Osteoblast (primary cell): ENCODE data around the gene BCAT1. TPM values are rescaled to one million over a fixed set of nuclear protein-coding genes. Genes with fewer than 3 reads are reported as not detected.

Experiments
- DNase-seq: peaks from one replicate; pipeline ENCODE4 v3.0.0; 2011; ENCODE audit warnings: low spot score, mixed read lengths; ENCODE audit not compliant: insufficient read length; ENCODE audit errors: missing footprints
- H2AFZ ChIP-seq: 2 replicates; pipeline ENCODE4 v1.6.0; 2011; ENCODE audit warnings: mild to moderate bottlenecking, low read length
- H3K27ac ChIP-seq: 2 replicates; pipeline ENCODE4 v1.5.1; 2011; ENCODE audit warnings: mild to moderate bottlenecking, low read depth, low read length, moderate library complexity
- H3K27me3 ChIP-seq: 2 replicates; pipeline ENCODE4 v1.6.0; 2012; ENCODE audit warnings: mild to moderate bottlenecking, control low read depth, inconsistent platforms, low read length, moderate library complexity; ENCODE audit not compliant: insufficient read depth
- H3K36me3 ChIP-seq: 2 replicates; pipeline ENCODE4 v1.5.1; 2011; ENCODE audit warnings: mild to moderate bottlenecking, low read length, control low read depth, moderate library complexity; ENCODE audit not compliant: insufficient read depth
- H3K4me1 ChIP-seq: 2 replicates; pipeline ENCODE4 v1.5.1; 2011; ENCODE audit warnings: mild to moderate bottlenecking, low read length, control low read depth, moderate library complexity; ENCODE audit not compliant: insufficient read depth
- H3K4me2 ChIP-seq: 2 replicates; pipeline ENCODE4 v1.6.0; 2011; ENCODE audit warnings: mild to moderate bottlenecking, low read length; ENCODE audit not compliant: insufficient read depth
- H3K4me3 ChIP-seq: fragments of 200-600 bp; sonication (generic); 3 replicates; pipeline ENCODE4 v1.5.1; 2012; ENCODE audit warnings: mild to moderate bottlenecking, low read length, inconsistent platforms; ENCODE audit not compliant: insufficient read depth
- H3K79me2 ChIP-seq: 2 replicates; pipeline ENCODE4 v1.6.0; 2012; ENCODE audit warnings: mild to moderate bottlenecking, low read length, control low read depth, inconsistent platforms; ENCODE audit not compliant: insufficient read depth
- H3K9me3 ChIP-seq: 2 replicates; pipeline ENCODE4 v1.5.1; 2011; ENCODE audit warnings: low read depth, low read length, control low read depth
- H4K20me1 ChIP-seq: 2 replicates; pipeline ENCODE4 v1.6.0; 2012; ENCODE audit warnings: mild to moderate bottlenecking, low read length, control low read depth; ENCODE audit not compliant: insufficient read depth
- CTCF ChIP-seq: IDR thresholded peaks from 2 replicates; pipeline ENCODE4 v1.5.1; 2011; ENCODE audit warnings: mild to moderate bottlenecking, low read depth, low read length, moderate library complexity; ENCODE audit errors: extremely low read depth
- total RNA-seq: library from RNA; depleted of rRNA; stranded (reverse); fragments of >200 nt; gene quantifications from 2 replicates; pipeline ENCODE4 v1.2.3, GENCODE V29; 2012

The BCAT1 gene
- total RNA-seq, 1 donor = 273 TPM

GRCh38 chr12:24845615-24846014 lies 103.3 kb downstream of the BCAT1 start:
- no peak overlapping the region for H2AFZ ChIP-seq
- H3K9me3 ChIP-seq = no peaks in the 10 kb centered on the region
- peaks cover 7% of the 10 kb centered on the region for H3K4me1 ChIP-seq
- no peak for TF ChIP-seq CTCF
- no peak overlapping the region for H3K4me2 ChIP-seq
- no peak overlapping the region for H3K4me3 ChIP-seq
- H3K27ac ChIP-seq = no peak overlapping the region
- DNase-seq = no peak
- peaks cover 16% of the 10 kb centered on the region for H3K36me3 ChIP-seq
- H4K20me1 ChIP-seq = no peaks in the 10 kb centered on the region
- no peaks in the 10 kb centered on the region for H3K79me2 ChIP-seq
- no peaks in the 10 kb centered on the region for H3K27me3 ChIP-seq

- Histone ChIP-seq H3K4me1 (peaks cover 36% of the 10 kb centered on the region), H2AFZ (no peak overlapping the region), H3K4me3 (no peak overlapping the region), H3K36me3 (peaks cover 10% of the 10 kb centered on the region), H3K4me2 (peak overlapping the region; percentile 67), H3K9me3 (no peaks in the 10 kb centered on the region), H3K27me3 (no peaks in the 10 kb centered on the region), H3K27ac (peak overlapping the region; percentile 86), H4K20me1 (no peaks in the 10 kb centered on the region), H3K79me2 (no peaks in the 10 kb centered on the region)
- no peak for DNase-seq
- no peak for TF ChIP-seq CTCF
These were observed 108.7 kb downstream of the BCAT1 start for GRCh38 chr12:24840046-24840800.

GRCh38 chr12:24839268-24839791 lies 109.6 kb downstream of the BCAT1 start:
- Histone ChIP-seq H3K27me3 (no peaks in the 10 kb centered on the region), H3K4me2 (peak overlapping the region; percentile 67), H3K36me3 (peaks cover 10% of the 10 kb centered on the region), H3K4me1 (peaks cover 36% of the 10 kb centered on the region), H3K27ac (peak overlapping the region; percentile 86), H3K4me3 (no peak overlapping the region), H2AFZ (no peak overlapping the region), H4K20me1 (no peaks in the 10 kb centered on the region), H3K9me3 (no peaks in the 10 kb centered on the region), H3K79me2 (no peaks in the 10 kb centered on the region)
- no peak for TF ChIP-seq CTCF
- DNase-seq = no peak

- peak overlapping the region; percentile 86 for H3K27ac ChIP-seq
- peaks cover 36% of the 10 kb centered on the region for H3K4me1 ChIP-seq
- H3K36me3 ChIP-seq = peaks cover 7% of the 10 kb centered on the region
- H4K20me1 ChIP-seq = no peaks in the 10 kb centered on the region
- no peaks in the 10 kb centered on the region for H3K9me3 ChIP-seq
- no peak overlapping the region for H3K4me3 ChIP-seq
- no peak for DNase-seq
- H3K79me2 ChIP-seq = no peaks in the 10 kb centered on the region
- no peaks in the 10 kb centered on the region for H3K27me3 ChIP-seq
- H2AFZ ChIP-seq = no peak overlapping the region
- TF ChIP-seq CTCF = no peak
- peak overlapping the region; percentile 67 for H3K4me2 ChIP-seq
These were observed 110.4 kb downstream of the BCAT1 start for GRCh38 chr12:24838531-24838950.
